Fibroblast of the conjunctiva (primary cell): ENCODE results near the gene IL12B.
"Not testable (repeated sequence)": the region's sequence is repeated elsewhere in the genome, so short reads cannot be mapped to it uniquely, and the experiment has no call there.

Experiments used
- DNase-seq: peaks from one replicate; pipeline ENCODE4 v3.0.0-alpha.2; 2010; ENCODE audit warnings: low read depth

Gene IL12B

DNA sequence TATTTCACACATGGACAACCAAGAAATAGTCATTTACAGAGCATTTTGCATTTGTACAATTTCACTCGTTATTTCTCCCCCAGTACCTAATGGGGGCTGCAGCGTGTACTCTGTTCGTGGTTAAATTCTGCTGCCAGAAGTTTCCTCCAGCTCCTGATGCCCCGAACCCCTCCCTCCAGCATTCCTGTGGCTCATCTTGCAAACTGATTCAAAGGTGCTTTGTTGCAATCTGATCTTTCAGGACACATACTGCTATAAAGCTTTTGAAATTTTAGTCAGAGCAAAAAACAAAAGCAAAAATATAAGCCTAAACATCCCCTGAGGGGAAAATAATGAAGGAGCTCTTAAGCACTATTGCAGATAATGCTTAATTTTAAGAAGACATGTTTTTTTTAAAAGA is 39.5 kb downstream of the IL12B start:
- no peak for DNase-seq

DNA sequence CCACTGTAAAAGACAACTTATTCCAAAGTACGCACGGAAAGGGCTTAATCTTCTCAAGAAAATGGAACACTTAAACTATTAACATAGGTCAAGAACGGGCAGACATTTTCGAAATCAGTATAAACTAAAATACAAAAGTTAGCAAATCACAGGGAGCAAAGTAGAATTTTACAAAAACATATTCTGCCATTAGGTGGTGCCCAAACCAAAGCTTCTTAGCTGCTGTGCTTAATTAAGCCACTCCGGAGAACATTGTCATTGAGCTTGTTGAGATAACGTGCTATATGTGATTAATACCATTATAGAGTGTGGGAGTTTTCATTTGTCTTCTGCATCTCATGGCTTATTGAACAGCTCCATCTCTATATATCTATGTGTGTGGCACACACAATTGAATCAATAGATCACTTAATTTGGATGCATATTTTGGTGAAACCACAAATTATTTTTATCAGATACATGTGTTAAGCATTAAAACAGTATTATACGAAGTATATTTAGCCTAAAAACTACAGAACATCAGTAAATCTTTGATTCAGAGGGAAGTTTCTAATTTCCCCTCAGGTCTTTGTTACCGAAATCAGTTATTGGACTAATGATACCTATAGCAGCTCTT is 43.8 kb downstream of the IL12B start:
- DNase-seq: peak; percentile 36

DNA sequence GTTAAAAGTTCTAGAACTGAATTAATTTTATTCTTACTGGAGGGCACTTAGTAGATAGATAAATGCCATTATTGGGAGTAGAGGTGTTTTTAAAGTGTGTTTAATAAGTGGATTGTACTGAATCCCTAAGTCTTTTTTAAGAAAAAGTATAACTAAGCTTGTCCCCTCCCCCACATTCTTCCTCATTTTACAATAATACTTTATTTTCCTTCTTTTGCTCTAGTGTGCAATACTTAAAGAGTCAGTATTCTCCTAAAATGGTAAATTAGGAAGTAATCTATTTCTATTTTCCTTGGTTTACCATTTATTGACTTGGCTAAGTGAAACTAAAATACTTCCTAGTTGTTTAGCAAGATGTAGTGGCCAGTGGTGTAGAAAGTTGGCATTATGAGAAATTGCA is 55.6 kb downstream of the IL12B start:
- DNase-seq: no peak

DNA sequence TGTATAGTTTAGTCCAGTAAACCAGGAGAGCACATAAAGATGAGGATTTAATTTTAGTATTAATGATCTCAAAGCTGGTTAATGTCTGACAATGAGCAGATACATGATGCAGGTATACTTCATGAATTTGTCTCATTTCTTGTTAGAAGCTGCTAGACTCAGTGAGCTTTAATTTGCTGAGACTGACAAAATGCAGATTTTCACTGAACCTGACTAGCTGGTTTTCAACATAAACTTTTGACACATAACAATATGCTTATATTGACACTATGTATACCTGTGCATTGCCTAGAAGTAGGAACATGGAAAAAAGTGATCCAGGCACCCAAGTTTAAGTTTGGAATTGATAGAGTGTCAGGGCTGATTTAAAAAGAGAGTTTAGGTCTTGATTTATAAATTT is 56.4 kb downstream of the IL12B start:
- no peak for DNase-seq

DNA sequence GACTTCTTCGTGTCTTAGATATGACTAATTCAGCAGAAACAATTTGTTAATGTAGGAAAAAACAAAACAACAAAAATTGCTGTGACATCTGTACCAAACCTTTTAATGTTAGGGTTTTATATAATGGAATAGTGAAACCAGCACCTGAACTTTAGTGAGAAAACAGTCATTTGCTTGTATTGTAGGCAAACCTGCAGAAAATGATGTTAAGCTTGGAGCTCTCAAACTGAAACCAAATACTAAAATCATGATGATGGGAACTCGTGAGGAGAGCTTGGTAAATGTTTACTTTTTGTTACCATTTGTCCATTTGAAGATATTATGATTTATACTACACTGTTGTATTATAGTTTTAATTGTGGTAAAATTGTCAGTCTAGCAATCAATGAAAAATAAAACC is 60.6 kb downstream of the IL12B start:
- no peak for DNase-seq

- not testable (repeated sequence) for DNase-seq
Measured at GRCh38 chr5:159266764-159267163, 63.5 kb downstream of the IL12B start.
